ENCODE results near the gene DNAJC4.

DNA sequence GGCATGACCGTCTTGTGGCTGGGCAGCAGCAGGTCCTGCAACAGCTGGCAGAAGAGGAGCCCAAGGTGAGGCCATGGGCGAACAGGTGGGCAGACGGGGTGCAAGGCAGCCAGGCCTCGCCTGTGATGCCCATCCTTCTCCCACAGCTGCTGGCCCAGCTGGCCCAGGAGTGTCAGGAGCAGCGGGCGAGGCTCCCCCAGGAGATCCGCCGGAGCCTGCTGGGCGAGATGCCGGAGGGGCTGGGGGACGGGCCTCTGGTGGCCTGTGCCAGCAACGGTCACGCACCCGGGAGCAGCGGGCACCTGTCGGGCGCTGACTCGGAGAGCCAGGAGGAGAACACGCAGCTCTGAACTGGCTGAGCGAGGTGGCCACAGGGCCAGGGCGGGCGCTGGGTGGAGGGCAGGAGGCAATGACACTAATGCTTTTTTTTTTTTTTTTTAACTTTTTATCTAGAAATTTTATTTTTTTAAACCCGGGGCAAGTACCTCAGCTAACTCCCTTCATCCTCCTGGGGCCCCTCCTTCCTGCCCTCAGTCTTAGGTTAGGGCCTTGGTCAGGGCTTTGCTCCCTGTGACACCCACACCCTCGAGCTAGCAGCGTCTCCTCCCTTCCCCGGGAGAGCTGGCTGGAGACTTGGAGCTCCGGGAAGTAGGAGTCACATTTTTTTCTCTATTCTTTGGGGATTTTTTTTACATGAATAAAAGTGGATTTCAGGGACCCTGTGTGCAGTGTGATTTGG, 37.0 kb downstream of the DNAJC4 start:
- TF ChIP-seq EZH2phosphoT487 (IDR thresholded peaks at IDR 0.05; ENCODE audit: low read depth, severe bottlenecking, unreplicated experiment) (no peak), EZH2 (IDR thresholded peaks at IDR 0.05; ENCODE audit: borderline replicate concordance) (no peak)

Measured in hepatocyte (in vitro differentiated cells).